T-helper 22 cell (primary cell): ENCODE results near the gene GJA4.
"Not testable (repeated sequence)": the region's sequence is repeated elsewhere in the genome, so short reads cannot be mapped to it uniquely, and the experiment has no call there.

Experiments used
- DNase-seq: peaks from one replicate; pipeline ENCODE4 v3.0.0-alpha.2; 2020; ENCODE audit warnings: low read depth

The GJA4 gene

DNA sequence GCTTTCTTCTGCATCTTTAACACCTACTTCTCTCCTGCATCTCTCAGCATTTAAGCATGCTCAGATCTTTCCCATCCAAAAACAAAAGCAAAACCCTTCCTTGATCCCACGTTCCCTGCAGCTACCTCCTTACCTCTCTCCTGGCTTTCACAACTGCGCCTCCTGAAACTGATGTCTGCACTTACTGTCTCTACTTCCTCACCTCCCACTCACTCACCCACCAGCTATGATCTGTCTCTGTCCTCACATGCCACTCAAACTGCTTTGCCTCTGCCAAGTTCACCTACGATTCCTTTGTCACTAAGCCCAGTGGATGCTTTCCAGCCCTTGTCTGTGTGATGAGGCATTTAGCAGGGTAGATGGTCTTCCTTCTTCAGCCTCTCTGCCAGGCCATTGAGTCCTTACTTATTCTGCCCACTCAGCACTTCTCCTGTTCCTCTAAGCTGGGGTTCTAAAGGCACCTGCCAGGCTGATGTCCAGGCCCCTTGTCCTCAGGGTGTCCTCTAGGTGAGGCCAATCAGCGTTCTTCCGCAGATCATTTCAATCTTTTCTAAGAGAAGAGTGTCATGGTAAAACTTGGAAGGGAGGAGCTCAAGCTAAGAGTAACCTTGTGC is 21.8 kb upstream of the GJA4 start:
- no peak for DNase-seq

DNA sequence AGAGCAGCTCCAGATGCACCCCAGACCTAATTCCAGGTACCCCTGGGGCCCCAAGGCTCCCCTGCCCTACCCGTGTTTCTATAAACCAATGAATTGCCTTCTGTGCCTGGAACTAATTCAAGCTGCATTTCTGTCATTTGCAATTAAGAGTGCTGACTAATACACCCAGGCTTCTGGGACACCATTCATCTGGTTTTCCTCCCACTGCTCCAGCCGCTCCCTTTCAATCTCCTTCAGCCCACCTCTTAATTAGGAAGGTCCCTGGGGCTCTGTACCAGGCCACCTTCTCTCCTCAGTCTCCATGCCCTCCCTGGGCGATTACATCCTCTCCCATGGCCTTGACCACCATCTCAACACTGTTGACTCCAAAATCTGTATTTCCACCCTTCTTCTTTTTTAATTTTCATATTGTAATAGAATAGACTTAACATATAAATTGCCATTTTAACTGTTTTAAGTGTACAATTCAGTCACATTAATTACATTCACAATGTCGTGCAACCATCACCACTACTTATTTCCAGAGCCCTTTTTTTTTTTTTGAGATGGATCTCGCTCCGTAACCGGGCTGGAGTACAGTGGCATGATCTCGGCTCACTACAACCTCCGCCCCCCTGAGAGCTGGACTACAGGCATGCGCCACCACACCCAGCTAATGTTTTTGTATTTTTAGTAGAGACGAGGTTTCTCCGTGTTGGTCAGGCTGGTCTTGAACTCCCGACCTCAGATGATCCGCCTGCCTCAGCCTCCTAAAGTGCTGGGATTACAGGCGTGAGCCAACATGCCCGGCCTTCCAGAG is 21.0 kb upstream of the GJA4 start:
- no peak for DNase-seq

DNA sequence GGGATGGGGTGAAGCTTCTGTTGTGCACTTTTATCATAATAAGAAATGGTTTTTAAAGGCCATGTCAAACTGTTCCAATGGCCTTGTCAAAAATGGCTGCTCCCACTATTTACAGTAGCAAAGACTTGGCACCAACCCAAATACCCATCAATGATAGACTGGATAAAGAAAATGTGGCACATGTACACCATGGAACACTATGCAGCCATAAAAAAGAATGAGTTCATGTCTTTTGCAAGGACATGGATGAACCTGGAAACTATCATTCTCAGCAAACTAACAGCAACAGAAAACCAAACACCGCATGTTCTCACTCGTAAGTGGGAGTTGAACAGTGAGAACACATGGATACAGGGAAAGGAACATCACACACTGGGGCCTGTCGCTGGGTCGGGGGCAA is 19.7 kb upstream of the GJA4 start:
- not testable (repeated sequence) for DNase-seq

DNA sequence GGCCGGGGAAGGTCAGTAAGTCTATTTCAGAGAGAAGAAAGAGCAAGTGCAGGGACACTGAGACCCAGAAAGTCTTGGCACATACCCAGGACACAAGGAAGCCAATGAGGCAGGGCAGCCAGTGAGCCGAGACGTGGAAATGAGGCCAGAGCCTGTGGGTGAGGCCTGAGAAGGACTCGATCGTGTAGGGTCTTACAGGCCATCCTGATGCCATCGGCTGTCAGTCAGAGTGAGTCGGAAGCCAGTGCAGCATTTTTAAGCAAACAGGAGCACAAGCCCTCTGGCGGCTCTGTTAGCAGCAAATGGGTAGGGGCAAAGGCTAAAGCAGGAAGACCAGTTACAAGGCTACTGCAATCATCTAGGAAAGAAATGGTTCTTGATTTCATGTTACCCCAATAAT is 17.8 kb upstream of the GJA4 start:
- no peak for DNase-seq

DNA sequence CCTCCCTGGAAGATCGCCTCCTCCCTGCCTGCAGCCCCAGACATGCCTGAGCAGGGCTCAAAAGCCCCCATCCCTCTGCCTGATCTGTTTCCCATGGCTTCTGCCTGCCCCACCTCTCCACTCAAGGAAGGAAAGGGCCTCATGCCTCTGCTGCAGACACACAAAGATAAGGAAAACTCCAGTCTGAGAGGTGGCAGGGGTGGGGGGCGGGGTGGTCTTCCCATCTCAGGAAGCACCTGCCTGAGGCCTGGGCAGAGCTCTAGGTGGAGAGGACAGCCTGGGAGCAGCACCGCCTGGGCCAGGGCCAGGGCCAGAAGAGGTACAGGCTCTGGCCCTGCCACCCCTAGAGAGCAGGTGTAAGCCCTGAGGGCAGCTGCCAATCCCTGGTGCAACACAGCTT is 15.9 kb upstream of the GJA4 start:
- DNase-seq = no peak

DNA sequence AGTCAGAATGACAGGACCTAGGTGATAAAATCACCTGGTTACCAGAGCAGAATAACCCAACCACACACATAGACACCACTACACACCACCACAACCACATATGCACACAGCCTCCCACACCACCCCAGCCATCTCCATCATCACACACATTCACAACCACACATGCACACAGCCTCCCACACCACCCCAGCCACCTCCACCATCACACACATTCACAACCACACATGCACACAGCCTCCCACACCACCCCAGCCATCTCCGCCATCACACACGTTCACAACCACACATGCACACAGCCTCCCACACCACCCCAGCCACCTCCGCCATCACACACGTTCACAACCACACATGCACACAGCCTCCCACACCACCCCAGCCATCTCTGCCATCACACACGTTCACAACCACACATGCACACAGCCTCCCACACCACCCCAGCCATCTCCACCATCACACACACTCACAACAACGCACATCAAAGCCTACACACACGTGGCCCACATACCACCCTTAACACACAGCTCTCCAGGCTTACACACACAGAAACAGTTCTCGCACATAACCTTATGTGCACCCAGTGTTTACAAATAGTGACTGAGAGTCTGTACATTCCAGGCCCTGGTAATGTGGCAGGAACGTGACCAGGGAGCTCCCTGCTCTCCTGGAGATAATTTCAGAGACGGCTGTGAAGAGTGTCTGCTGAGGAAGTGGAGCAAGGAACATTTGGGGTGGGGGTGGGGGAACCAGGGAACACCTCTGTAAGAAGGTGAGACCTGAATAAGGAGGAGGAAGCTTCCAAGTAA is 15.1 kb upstream of the GJA4 start:
- no peak for DNase-seq

DNA sequence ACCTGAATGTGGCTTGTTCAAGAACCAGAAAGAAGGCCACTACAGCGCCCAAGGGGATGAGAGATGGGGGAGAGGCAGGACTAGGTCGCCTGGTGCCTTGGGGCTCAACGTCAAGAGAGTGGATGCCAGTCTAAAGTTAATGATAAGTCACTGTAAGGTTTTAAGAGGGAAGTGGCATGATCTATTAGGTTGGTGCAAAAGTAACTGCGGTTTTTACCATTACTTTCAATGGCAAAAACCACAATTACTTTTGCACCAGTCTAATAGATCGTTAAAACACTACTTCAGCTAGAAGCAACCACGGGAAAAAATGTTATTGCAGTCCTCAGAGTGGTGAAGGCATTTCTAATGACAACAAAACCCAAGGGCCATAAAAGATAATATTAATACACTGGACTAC is 14.4 kb upstream of the GJA4 start:
- DNase-seq = no peak

DNA sequence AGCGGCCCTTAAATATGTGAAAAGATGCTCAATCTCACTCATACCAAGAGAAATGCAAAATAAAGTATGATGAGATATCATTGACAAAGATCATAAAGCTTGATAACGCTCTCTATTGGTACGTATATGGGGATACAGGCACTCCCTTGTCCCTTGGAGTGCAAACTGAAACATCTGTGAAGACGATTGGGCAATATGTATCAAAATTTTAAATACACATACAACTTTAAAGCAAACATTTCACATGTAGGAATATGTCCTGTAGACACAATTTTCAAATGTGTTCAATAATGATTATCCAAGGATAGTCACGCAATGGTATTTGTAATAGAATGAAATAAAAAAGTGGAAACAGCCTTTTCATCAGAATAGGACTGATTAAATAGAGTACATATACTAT is 13.8 kb upstream of the GJA4 start:
- DNase-seq = no peak

DNA sequence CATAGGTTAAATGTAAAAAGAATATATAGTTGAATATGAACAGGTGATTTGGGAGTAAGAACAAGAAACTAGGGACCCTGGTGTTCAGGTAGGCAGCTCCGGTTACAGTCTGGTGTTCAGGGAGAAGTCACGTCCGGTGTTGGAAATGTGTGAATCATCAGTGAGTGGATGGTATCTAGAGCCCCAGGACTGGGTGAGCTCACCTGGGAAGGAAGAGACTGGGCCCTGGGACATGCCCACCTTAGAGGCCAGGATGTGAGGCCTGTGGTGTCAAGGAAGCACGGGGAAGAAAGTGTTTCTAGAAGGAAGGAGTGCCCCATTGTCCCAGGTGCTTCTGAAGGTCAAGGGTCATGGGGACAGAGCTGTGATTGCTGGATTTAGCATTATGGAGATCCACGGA is 13.3 kb upstream of the GJA4 start:
- no peak for DNase-seq

DNA sequence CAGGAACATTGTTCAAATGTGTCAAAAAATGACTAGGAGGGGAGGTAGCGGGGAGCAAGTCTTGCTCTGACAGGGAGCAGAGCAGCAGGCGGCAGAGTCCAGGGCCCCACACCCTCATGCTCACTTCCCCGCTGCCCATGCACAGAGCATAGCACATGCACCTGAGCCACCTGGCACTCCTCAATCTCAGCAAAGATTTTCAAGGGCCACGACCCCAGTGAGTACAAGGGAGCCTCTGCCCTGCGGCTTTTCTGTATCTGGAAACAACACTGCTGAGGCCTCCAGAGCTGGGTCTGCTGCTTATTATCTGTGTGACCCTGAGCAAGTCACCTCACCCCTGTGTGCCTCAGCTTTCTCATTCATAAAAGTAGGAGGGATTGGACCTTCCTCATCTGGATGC is 12.8 kb upstream of the GJA4 start:
- no peak for DNase-seq

DNA sequence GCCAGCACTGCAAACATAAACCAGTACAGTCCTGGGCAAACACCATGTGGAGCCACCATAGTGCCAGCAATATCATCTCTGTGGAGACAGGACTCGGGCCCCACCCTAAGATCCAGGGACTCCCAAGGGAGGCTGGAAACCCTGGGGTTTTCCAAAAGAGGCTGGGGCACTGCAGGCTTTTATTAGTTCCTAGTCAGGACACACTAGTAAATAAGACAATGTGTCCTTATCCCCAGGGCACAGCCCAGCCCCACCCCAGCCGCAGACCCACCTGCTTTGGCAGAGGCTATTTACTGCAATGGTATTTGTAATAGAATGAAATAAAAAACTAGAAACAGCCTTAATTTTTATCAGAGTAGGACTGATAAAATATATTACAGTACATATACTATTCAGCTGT is 12.3 kb upstream of the GJA4 start:
- DNase-seq = no peak

DNA sequence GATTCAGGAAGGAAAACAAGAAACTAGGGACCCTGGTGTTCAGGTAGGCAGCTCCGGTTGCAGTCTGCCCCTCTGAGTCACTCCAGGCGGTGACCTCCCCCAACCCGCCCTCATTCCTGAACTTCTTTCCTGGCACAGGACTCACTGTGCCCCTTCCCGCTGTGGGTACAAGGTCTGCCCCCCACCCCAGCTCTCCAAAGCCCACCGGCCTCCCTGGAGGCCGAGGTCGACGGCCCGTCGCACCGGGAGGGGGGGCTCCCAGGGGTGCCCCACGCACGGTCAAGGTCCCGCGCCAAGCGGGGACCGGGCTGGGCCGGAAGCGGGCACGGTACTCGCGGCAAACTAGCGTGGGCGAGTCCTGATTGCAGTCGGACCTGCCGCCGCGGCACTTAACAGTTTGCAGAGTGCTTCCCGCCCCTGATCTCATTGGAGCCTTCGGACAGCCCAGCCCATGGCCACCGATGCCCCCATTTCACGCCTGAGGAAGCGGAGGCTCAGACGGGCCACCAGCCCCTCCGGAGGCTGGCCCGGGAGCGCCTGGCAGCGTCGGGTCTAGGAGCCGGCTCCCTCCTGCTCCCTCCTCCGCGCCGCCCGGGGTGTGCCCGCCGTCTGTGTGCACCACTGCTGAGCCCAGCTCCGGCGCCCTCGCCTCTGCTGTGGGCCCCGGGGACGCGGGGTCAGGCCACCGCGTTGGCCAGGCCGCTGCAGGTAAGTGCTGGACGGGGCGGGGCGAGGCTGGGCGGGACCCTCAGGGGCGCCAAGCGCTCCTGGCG is 11.5 kb upstream of the GJA4 start, which contains the start of gene GJB3:
Gene GJB3 (plus strand): TSS at position 144 of the 773 bp plus-strand sequence. CDS start 3,549 bp downstream, outside the sequence.
- no peak for DNase-seq

DNA sequence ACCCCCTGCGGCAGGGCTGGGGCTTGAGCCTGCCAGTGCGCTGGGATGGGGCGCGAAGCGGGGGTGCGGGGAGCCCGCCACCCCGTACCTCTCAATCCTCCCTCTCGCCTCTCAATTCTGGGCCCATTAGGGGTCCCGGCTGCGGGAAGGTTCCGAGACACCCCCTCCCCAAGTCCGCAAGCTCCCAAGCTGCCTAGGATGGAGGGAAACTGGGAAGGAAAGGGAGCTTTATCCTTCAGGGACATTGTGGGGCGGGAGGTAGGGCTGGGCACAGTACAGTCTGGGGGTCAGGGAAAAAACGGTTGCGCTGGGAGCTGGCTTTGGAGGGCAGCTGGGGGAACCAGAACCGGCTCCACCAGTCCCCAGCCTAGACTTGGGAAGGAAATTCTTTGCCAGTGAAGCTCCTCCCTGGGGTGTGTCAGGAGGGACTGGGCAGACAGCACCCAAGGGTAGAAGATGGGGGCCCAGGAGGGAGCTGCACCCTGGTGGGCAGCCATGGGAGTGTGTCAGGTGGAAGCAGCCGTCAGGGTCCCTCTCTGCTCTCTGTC is 10.9 kb upstream of the GJA4 start:
- no peak for DNase-seq

DNA sequence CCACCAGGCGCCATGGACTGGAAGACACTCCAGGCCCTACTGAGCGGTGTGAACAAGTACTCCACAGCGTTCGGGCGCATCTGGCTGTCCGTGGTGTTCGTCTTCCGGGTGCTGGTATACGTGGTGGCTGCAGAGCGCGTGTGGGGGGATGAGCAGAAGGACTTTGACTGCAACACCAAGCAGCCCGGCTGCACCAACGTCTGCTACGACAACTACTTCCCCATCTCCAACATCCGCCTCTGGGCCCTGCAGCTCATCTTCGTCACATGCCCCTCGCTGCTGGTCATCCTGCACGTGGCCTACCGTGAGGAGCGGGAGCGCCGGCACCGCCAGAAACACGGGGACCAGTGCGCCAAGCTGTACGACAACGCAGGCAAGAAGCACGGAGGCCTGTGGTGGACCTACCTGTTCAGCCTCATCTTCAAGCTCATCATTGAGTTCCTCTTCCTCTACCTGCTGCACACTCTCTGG is 8.0 kb upstream of the GJA4 start:
- no peak for DNase-seq

DNA sequence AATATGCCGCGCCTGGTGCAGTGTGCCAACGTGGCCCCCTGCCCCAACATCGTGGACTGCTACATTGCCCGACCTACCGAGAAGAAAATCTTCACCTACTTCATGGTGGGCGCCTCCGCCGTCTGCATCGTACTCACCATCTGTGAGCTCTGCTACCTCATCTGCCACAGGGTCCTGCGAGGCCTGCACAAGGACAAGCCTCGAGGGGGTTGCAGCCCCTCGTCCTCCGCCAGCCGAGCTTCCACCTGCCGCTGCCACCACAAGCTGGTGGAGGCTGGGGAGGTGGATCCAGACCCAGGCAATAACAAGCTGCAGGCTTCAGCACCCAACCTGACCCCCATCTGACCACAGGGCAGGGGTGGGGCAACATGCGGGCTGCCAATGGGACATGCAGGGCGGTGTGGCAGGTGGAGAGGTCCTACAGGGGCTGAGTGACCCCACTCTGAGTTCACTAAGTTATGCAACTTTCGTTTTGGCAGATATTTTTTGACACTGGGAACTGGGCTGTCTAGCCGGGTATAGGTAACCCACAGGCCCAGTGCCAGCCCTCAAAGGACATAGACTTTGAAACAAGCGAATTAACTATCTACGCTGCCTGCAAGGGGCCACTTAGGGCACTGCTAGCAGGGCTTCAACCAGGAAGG is 7.4 kb upstream of the GJA4 start:
- DNase-seq = no peak

DNA sequence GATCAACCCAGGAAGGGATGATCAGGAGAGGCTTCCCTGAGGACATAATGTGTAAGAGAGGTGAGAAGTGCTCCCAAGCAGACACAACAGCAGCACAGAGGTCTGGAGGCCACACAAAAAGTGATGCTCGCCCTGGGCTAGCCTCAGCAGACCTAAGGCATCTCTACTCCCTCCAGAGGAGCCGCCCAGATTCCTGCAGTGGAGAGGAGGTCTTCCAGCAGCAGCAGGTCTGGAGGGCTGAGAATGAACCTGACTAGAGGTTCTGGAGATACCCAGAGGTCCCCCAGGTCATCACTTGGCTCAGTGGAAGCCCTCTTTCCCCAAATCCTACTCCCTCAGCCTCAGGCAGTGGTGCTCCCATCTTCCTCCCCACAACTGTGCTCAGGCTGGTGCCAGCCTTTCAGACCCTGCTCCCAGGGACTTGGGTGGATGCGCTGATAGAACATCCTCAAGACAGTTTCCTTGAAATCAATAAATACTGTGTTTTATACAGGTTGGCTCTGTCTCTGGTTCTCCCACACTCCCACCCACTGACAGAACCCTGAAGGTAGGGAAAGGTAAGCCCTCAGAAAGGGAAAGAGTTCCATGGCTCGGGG is 6.8 kb upstream of the GJA4 start:
- no peak for DNase-seq

DNA sequence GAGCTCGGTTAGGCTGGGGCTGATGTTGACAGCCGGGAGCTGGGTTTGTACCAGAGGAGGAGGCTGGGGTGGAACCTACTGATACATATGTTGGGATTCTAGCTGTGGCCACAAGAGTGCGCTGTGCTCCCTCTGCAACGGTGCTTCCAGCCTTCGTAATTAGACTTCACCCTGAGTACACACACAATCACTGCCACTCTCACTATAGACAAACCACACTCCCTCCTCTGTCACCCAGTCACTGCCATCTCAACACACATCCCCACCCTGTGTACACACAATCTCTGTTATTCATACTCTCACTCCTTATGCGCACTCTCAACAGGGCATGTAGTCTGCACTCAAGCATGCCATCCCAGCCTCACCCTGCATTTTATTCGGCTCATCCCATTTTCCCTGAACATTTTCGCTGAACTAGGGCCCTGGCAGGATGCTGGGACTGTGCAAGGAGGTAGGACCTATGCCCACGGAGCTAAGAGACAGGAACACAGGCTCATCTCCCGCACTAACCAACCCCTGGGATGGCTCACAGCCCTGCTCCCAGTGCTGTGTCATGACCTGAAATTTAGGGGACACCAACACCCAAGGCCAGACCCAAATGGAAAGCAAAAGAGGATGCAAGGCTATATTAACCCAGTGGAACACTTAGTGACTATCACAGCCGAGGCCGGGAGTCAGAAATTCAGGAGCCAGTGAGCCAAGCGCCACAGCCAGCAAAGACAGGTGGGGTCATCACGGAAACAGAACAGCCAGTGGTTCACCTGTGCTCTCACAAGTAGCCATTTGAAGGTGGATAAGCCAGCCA is 6.1 kb upstream of the GJA4 start:
- no peak for DNase-seq

DNA sequence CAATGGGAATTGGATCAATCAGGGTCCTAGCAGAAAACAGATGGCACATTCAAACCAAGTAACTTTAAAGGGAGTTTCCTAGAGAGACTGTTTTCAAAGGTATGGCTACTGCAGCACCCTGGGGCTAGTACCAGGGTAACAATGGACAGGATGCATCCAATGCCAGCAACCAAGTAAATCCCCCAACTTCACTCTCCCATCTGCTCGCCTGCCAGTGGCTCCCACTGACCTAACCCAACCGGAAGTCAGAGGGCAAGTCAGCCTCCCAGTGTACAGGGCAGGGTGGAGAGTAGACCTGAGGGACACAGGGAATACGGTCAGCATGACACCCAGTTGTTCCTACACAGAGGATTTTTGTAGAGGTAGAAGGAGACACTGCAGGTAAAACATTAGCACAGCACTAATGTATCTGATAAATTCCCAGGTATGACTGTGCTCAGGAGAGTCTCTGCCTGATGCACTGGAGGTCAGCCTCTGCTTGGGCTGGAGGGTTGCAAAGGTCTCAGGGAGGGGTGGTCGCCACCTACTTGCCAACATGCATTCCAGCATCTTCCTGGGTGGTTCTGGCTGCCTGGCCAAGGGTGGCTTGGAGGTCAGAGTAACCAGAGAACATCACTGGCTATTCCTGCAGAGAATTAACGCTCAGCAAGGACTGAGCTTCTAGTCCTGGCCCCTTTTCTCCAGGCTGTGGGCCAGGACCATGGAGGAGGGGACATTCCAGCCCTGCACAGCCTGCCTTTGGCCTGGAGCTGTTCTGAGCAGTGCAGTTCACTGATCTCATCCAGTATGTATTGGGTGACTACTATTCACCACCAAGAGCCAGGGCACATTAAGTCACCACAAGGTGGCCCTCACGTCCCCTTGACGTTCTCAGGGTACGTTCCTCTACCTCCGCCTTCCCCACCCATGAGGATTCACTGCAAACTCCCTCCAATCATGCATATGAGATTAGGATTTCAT is 5.1 kb upstream of the GJA4 start:
- no peak for DNase-seq

DNA sequence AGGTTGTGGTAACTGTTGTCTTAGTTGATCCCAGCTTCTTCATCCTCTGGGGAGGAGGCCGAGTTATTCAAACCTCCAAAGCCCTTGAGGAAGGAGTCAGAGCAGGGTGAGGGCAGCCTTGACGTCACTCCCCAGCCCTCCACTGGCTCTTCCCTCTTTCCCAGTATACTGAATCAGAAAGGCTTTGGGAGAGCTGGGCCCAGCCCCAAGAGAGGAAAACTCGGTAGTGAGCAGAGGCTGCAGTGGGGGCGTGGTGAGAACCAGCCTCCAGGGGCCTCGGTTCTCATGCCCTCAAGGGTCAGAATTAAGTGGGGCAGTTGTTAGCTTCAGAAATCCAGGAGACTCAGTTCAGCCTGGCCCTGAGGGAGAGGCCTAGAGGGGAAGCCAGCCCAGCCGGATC is 1.8 kb upstream of the GJA4 start:
- DNase-seq = no peak
